Liver (tissue), 3 donors: ENCODE results near the gene POLA1.

ENCODE experiments used
- ATF3 ChIP-seq: IDR thresholded peaks from 2 replicates; pipeline ENCODE4 v1.6.1; 2016; ENCODE audit warnings: antibody characterized with exemption
- FOXA1 ChIP-seq: IDR thresholded peaks from 2 replicates; pipeline ENCODE4 v1.6.1; 2016; ENCODE audit warnings: antibody characterized with exemption
- SP1 ChIP-seq: IDR thresholded peaks from 2 replicates; pipeline ENCODE4 v1.6.1; 2018; ENCODE audit warnings: antibody characterized with exemption, mild to moderate bottlenecking
- TAF1 ChIP-seq: conservative IDR thresholded peaks from 2 replicates; pipeline ENCODE4 v1.6.1; 2016; ENCODE audit warnings: antibody characterized with exemption, mild to moderate bottlenecking
- YY1 ChIP-seq: IDR thresholded peaks from 2 replicates; pipeline ENCODE4 v1.6.1; 2016; ENCODE audit warnings: antibody characterized with exemption, mild to moderate bottlenecking
- TF ChIP-seq, protein P1 (sequence below): fragments of 150-350 bp; IDR thresholded peaks from 2 replicates; pipeline ENCODE4 v1.5.1; 2017; ENCODE audit warnings: improper control_type of control experiment, low read depth, low read length; ENCODE audit not compliant: missing input control
- TF ChIP-seq, protein P2 (sequence below): IDR thresholded peaks from 2 replicates; pipeline ENCODE4 v1.6.1; 2016; ENCODE audit warnings: antibody characterized with exemption
- donor health status: healthy.
- donor health status: healthy.

GRCh38 chrX:24927372-24927771 is 233.7 kb downstream of the POLA1 start:
- TF ChIP-seq, protein P1, sequence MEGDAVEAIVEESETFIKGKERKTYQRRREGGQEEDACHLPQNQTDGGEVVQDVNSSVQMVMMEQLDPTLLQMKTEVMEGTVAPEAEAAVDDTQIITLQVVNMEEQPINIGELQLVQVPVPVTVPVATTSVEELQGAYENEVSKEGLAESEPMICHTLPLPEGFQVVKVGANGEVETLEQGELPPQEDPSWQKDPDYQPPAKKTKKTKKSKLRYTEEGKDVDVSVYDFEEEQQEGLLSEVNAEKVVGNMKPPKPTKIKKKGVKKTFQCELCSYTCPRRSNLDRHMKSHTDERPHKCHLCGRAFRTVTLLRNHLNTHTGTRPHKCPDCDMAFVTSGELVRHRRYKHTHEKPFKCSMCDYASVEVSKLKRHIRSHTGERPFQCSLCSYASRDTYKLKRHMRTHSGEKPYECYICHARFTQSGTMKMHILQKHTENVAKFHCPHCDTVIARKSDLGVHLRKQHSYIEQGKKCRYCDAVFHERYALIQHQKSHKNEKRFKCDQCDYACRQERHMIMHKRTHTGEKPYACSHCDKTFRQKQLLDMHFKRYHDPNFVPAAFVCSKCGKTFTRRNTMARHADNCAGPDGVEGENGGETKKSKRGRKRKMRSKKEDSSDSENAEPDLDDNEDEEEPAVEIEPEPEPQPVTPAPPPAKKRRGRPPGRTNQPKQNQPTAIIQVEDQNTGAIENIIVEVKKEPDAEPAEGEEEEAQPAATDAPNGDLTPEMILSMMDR, result no peak
- TF ChIP-seq TAF1, result no peak
- no peak for TF ChIP-seq YY1
- TF ChIP-seq, protein P2, sequence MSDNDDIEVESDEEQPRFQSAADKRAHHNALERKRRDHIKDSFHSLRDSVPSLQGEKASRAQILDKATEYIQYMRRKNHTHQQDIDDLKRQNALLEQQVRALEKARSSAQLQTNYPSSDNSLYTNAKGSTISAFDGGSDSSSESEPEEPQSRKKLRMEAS, result no peak
- TF ChIP-seq SP1, result no peak
- TF ChIP-seq FOXA1, result no peak
- no peak for TF ChIP-seq ATF3
